ENCODE measurements around the gene SCARF2.

DNA sequence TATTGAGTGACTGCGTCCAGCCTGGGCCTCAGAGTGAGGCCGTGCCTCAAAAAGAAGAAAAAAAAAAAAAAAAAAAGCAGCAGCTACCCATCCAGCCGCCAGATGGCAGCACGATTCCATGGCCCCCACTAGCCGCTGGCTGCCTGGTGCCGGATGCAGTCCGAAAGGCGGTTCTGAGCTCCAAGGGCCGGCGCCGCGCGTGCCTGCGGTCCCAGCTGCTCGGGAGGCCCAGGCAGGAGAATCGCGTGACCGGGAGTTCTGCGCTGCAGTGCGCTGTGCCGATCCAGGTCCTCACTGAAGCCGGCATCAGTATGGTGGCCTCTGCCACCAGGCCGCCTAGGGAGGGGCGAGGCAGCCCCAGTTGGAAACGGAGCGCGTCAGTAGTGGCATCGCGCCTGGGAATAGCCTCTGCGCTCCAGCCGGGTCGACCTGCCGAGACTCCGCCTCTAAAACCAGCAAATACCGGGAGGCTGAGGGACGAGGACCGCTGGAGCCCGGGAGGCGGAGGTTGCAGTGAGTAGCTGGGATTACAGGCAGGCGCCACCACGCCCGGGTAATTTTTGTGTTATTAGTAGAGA is 19.3 kb downstream of the SCARF2 start:
- TF ChIP-seq, protein P1, sequence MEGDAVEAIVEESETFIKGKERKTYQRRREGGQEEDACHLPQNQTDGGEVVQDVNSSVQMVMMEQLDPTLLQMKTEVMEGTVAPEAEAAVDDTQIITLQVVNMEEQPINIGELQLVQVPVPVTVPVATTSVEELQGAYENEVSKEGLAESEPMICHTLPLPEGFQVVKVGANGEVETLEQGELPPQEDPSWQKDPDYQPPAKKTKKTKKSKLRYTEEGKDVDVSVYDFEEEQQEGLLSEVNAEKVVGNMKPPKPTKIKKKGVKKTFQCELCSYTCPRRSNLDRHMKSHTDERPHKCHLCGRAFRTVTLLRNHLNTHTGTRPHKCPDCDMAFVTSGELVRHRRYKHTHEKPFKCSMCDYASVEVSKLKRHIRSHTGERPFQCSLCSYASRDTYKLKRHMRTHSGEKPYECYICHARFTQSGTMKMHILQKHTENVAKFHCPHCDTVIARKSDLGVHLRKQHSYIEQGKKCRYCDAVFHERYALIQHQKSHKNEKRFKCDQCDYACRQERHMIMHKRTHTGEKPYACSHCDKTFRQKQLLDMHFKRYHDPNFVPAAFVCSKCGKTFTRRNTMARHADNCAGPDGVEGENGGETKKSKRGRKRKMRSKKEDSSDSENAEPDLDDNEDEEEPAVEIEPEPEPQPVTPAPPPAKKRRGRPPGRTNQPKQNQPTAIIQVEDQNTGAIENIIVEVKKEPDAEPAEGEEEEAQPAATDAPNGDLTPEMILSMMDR (conservative IDR thresholded peaks at IDR 0.05), result peak; percentile 97
- TF ChIP-seq ZFX (IDR thresholded peaks at IDR 0.05), result no peak; the same call in 1 of the 2 replicates

Data from C4-2B (cell line).